Mammary epithelial cell (primary cell): Measurements from ENCODE around the gene DAP.
"Not testable (repeated sequence)": the region's sequence is repeated elsewhere in the genome, so short reads cannot be mapped to it uniquely, and the experiment has no call there.

Experiments used
- EZH2 ChIP-seq: IDR thresholded peaks from 2 replicates; pipeline ENCODE4 v1.6.1; 2012; ENCODE audit warnings: low read length, inconsistent platforms, borderline replicate concordance
- TF ChIP-seq, protein P1 (sequence below), 2 donors: IDR thresholded peaks in 1 of 2; conservative IDR thresholded peaks in 1 of 2; 2 replicates each; pipeline ENCODE4 v1.5.1; 2011 to 2012; ENCODE audit warnings: inconsistent platforms in 2 of 2, low read length in 2 of 2, mild to moderate bottlenecking in 2 of 2, control low read depth in 1 of 2, low read depth in 1 of 2; ENCODE audit not compliant: insufficient read depth in 1 of 2; ENCODE audit errors: extremely low read depth in 1 of 2

- TF ChIP-seq, protein P1, sequence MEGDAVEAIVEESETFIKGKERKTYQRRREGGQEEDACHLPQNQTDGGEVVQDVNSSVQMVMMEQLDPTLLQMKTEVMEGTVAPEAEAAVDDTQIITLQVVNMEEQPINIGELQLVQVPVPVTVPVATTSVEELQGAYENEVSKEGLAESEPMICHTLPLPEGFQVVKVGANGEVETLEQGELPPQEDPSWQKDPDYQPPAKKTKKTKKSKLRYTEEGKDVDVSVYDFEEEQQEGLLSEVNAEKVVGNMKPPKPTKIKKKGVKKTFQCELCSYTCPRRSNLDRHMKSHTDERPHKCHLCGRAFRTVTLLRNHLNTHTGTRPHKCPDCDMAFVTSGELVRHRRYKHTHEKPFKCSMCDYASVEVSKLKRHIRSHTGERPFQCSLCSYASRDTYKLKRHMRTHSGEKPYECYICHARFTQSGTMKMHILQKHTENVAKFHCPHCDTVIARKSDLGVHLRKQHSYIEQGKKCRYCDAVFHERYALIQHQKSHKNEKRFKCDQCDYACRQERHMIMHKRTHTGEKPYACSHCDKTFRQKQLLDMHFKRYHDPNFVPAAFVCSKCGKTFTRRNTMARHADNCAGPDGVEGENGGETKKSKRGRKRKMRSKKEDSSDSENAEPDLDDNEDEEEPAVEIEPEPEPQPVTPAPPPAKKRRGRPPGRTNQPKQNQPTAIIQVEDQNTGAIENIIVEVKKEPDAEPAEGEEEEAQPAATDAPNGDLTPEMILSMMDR (conservative IDR thresholded peaks at IDR 0.05 in 1 of 2, IDR thresholded peaks at IDR 0.05 in 1 of 2; ENCODE audit: extremely low read depth in 1 of 2, insufficient read depth in 1 of 2, low read depth in 1 of 2, low read length in 2 of 2) = not testable (repeated sequence)
- TF ChIP-seq EZH2 = not testable (repeated sequence)
Measured at GRCh38 chr5:10720766-10721165, 40.3 kb downstream of the DAP start.
